ENCODE results near the gene CRYGB. TPM values are rescaled to one million over a fixed set of nuclear protein-coding genes. Genes with fewer than 3 reads are reported as not detected.
"Not testable (repeated sequence)": the region's sequence is repeated elsewhere in the genome, so short reads cannot be mapped to it uniquely, and the experiment has no call there.

The CRYGB gene
- total RNA-seq, 1 donor from 2014 or later: not detected

DNA sequence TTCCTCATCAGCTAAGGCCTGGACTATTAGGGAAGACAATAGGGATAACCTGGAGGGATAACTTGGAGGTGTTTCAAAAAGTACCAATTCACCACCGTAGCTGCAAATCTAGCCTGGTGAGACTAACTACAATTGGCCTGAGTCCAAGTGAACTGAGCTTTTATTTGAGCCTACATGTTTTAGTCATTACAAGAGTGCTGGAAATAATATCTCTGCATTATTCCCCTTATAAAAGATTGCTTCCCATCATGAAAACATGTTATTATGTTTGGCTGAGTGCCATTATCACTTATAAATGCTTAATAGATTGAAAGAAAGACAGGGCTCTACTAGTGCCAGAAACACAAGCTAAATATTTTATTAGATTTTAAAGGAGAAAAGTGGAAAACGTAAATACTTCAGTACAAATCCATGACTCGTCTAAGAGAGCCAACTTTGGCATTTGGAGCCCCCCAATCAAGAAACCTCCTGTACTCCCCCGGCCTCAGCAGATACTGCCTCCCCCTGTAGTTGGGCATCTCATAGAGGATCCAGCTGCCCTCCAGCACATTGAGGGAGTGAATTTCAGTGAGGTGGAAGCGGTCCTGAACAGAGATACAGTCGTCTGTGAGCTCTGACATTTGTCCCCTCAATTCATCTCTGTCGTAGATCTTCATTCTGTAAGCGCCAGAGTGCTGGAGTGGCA is 3.6 kb downstream of the CRYGB start:
- DNase-seq: no peak

GRCh38 chr2:208139447-208139846 is 6.5 kb downstream of the CRYGB start:
- no peak overlapping the region for H3K4me3 ChIP-seq
- no peaks in the 10 kb centered on the region for H3K4me1 ChIP-seq
- H3K27ac ChIP-seq (replicated peaks): no peak overlapping the region
- no peaks in the 10 kb centered on the region for H3K27me3 ChIP-seq (ENCODE audit: low read depth)
- DNase-seq: no peak
- no peaks in the 10 kb centered on the region for H3K36me3 ChIP-seq
- H3K9me3 ChIP-seq (replicated peaks): peaks cover 5% of the 10 kb centered on the region
- intact Hi-C loops (cut with micrococcal nuclease): no loop called here
- TF ChIP-seq, protein P1, sequence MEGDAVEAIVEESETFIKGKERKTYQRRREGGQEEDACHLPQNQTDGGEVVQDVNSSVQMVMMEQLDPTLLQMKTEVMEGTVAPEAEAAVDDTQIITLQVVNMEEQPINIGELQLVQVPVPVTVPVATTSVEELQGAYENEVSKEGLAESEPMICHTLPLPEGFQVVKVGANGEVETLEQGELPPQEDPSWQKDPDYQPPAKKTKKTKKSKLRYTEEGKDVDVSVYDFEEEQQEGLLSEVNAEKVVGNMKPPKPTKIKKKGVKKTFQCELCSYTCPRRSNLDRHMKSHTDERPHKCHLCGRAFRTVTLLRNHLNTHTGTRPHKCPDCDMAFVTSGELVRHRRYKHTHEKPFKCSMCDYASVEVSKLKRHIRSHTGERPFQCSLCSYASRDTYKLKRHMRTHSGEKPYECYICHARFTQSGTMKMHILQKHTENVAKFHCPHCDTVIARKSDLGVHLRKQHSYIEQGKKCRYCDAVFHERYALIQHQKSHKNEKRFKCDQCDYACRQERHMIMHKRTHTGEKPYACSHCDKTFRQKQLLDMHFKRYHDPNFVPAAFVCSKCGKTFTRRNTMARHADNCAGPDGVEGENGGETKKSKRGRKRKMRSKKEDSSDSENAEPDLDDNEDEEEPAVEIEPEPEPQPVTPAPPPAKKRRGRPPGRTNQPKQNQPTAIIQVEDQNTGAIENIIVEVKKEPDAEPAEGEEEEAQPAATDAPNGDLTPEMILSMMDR (IDR thresholded peaks at IDR 0.05; ENCODE audit: borderline replicate concordance): no peak

More for the DNA sequence above, 3.6 kb downstream of the CRYGB start:
- no peak overlapping the region for H3K4me3 ChIP-seq
- H3K27ac ChIP-seq (replicated peaks): no peak overlapping the region
- no peaks in the 10 kb centered on the region for H3K36me3 ChIP-seq
- TF ChIP-seq, protein P1 (IDR thresholded peaks at IDR 0.05; ENCODE audit: borderline replicate concordance): no peak
- H3K27me3 ChIP-seq (ENCODE audit: low read depth): no peaks in the 10 kb centered on the region
- intact Hi-C loops (cut with micrococcal nuclease): no loop called here
- peaks cover 5% of the 10 kb centered on the region for H3K9me3 ChIP-seq (replicated peaks)
- no peaks in the 10 kb centered on the region for H3K4me1 ChIP-seq

DNA sequence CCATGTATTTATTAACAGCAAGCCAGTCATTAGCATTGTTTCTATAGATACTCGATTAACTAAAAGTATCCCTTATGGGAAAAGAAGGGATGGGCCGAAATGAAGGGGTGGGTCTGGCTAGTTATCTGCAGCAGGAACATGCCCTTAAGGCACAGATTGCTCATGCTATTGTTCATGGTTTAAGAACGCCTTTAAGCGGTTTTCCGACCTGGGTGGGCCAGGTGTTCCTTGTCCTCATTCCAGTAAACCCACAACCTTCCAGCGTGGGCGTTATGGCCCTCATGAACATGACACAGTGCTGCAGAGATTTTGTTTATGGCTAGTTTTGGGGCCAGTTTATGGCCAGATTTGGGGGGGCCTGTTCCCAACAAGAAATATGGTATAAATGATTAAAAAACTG is 7.6 kb downstream of the CRYGB start:
- H3K27ac ChIP-seq (replicated peaks); H3K9me3 ChIP-seq (replicated peaks); DNase-seq; H3K36me3 ChIP-seq; H3K4me1 ChIP-seq; intact Hi-C loops (cut with micrococcal nuclease); H3K4me3 ChIP-seq; H3K27me3 ChIP-seq (ENCODE audit: low read depth): not testable (repeated sequence)

- TF ChIP-seq, protein P1 (IDR thresholded peaks at IDR 0.05; ENCODE audit: borderline replicate concordance): no peak
- H3K36me3 ChIP-seq: no peaks in the 10 kb centered on the region
- H3K27me3 ChIP-seq (ENCODE audit: low read depth): no peaks in the 10 kb centered on the region
- DNase-seq: no peak
- intact Hi-C loops (cut with micrococcal nuclease): no loop called here
- H3K4me1 ChIP-seq: no peaks in the 10 kb centered on the region
- H3K4me3 ChIP-seq: no peak overlapping the region
- no peak overlapping the region for H3K27ac ChIP-seq (replicated peaks)
- peaks cover 5% of the 10 kb centered on the region for H3K9me3 ChIP-seq (replicated peaks)
These were observed 9.3 kb downstream of the CRYGB start for GRCh38 chr2:208136716-208137094.

- DNase-seq: no peak
- H3K27me3 ChIP-seq (ENCODE audit: low read depth): no peaks in the 10 kb centered on the region
- no peak overlapping the region for H3K4me3 ChIP-seq
- intact Hi-C loops (cut with micrococcal nuclease): no loop called here
- no peak overlapping the region for H3K27ac ChIP-seq (replicated peaks)
- no peaks in the 10 kb centered on the region for H3K36me3 ChIP-seq
- no peaks in the 10 kb centered on the region for H3K4me1 ChIP-seq
- H3K9me3 ChIP-seq (replicated peaks): peaks cover 5% of the 10 kb centered on the region
- TF ChIP-seq, protein P1 (IDR thresholded peaks at IDR 0.05; ENCODE audit: borderline replicate concordance): no peak
These were observed 9.9 kb downstream of the CRYGB start for GRCh38 chr2:208135794-208136715.
